ENCODE data around the gene SLC32A1. TPM values are rescaled to one million over a fixed set of nuclear protein-coding genes. Genes with fewer than 3 reads are reported as not detected.

Gene SLC32A1
- total RNA-seq, 2 experiments from 2014 or later = not detected

GRCh38 chr20:38730989-38731737 lies 6.9 kb downstream of the SLC32A1 start:
- H3K9me3 ChIP-seq (ENCODE audit: control insufficient read depth in 1 of 2, insufficient read depth in 1 of 2, low read length in 2 of 2) = peaks cover 0 to 48% of the 10 kb centered on the region in 2 experiments
- POLR2A ChIA-PET = interaction anchor here (0.8 kb wide), 1 partner anchor 58 kb away, joined by 3 read pairs; no protein-coding TSS in a partner anchor
- Mint-ChIP-seq H3K9me3 (no peaks in the 10 kb centered on the region), H3K4me3 (peak overlapping the region; percentile 82), H3K4me1 (ENCODE audit: low read depth) (peaks cover 53% of the 10 kb centered on the region), H3K27me3 (peaks cover 100% of the 10 kb centered on the region), H3K36me3 (ENCODE audit: low read depth) (no peaks in the 10 kb centered on the region), H3K27ac (peak overlapping the region; percentile 57)
- DNase-seq = peak; percentile 64 to 89 (median 72)
- H3K4me1 ChIP-seq (ENCODE audit: insufficient read depth, low read length) = peaks cover 59% of the 10 kb centered on the region
- H3K27ac ChIP-seq (ENCODE audit: low read depth in 1 of 2, low read length in 2 of 2) = no peak overlapping the region
- intact Hi-C loops (cut with DNase I, micrococcal nuclease) = loop anchor here (1.0 to 5.0 kb wide), 4 partner anchors 16 to 85 kb away; partner anchors contain the start of gene ACTR5 (in 1 of the 2)
- CTCF ChIA-PET = interaction anchor here (0.7 to 0.9 kb wide), 2 partner anchors 8 to 72 kb away, joined by 3 read pairs; no protein-coding TSS in a partner anchor
- H3K36me3 ChIP-seq (ENCODE audit: insufficient read depth, low read length) = no peaks in the 10 kb centered on the region
- H3K27me3 ChIP-seq (ENCODE audit: control insufficient read depth in 1 of 2, insufficient read depth in 2 of 2, low read length in 2 of 2) = peaks cover 90 to 91% of the 10 kb centered on the region in 2 experiments
- ATAC-seq (ENCODE audit: poor library complexity) = peak; percentile 80
- peak; percentile 99 for TF ChIP-seq CTCF (IDR thresholded peaks at IDR 0.05)
- H3K4me3 ChIP-seq (ENCODE audit: low read length) = peak overlapping the region; percentile 56

GRCh38 chr20:38731738-38732113 lies 7.4 kb downstream of the SLC32A1 start:
- Histone ChIP-seq H3K4me1 (ENCODE audit: insufficient read depth, low read length) (peaks cover 53% of the 10 kb centered on the region), H3K36me3 (ENCODE audit: insufficient read depth, low read length) (no peaks in the 10 kb centered on the region), H3K4me3 (ENCODE audit: low read length) (no peak overlapping the region), H3K27me3 (ENCODE audit: control insufficient read depth in 1 of 2, insufficient read depth in 2 of 2, low read length in 2 of 2) (peaks cover 85% of the 10 kb centered on the region in 2 experiments), H3K9me3 (ENCODE audit: control insufficient read depth in 1 of 2, insufficient read depth in 1 of 2, low read length in 2 of 2) (peaks cover 0 to 42% of the 10 kb centered on the region in 2 experiments), H3K27ac (ENCODE audit: low read depth in 1 of 2, low read length in 2 of 2) (no peak overlapping the region)
- POLR2A ChIA-PET = interaction anchor here (0.8 kb wide), 1 partner anchor 58 kb away, joined by 3 read pairs; no protein-coding TSS in a partner anchor
- Mint-ChIP-seq H3K27me3 (peaks cover 98% of the 10 kb centered on the region), H3K9me3 (no peaks in the 10 kb centered on the region), H3K4me3 (peak overlapping the region; percentile 82), H3K27ac (no peak overlapping the region), H3K36me3 (ENCODE audit: low read depth) (no peaks in the 10 kb centered on the region), H3K4me1 (ENCODE audit: low read depth) (peaks cover 48% of the 10 kb centered on the region)
- TF ChIP-seq CTCF (IDR thresholded peaks at IDR 0.05) = no peak
- DNase-seq = no peak
- CTCF ChIA-PET = no interaction called here
- intact Hi-C loops (cut with DNase I, micrococcal nuclease) = loop anchor here (1.0 to 5.0 kb wide), 4 partner anchors 15 to 85 kb away; partner anchors contain the start of gene ACTR5 (in 1 of the 2)
- ATAC-seq (ENCODE audit: poor library complexity) = no peak

GRCh38 chr20:38732981-38733380 lies 8.7 kb downstream of the SLC32A1 start:
- Mint-ChIP-seq H3K9me3 (no peaks in the 10 kb centered on the region), H3K4me1 (ENCODE audit: low read depth) (peaks cover 35% of the 10 kb centered on the region), H3K4me3 (no peak overlapping the region), H3K27me3 (peaks cover 98% of the 10 kb centered on the region), H3K27ac (no peak overlapping the region), H3K36me3 (ENCODE audit: low read depth) (no peaks in the 10 kb centered on the region)
- Histone ChIP-seq H3K4me3 (ENCODE audit: low read length) (no peak overlapping the region), H3K4me1 (ENCODE audit: insufficient read depth, low read length) (peaks cover 40% of the 10 kb centered on the region), H3K36me3 (ENCODE audit: insufficient read depth, low read length) (no peaks in the 10 kb centered on the region), H3K27ac (ENCODE audit: low read depth in 1 of 2, low read length in 2 of 2) (no peak overlapping the region), H3K9me3 (ENCODE audit: control insufficient read depth in 1 of 2, insufficient read depth in 1 of 2, low read length in 2 of 2) (peaks cover 0 to 30% of the 10 kb centered on the region in 2 experiments), H3K27me3 (ENCODE audit: control insufficient read depth in 1 of 2, insufficient read depth in 2 of 2, low read length in 2 of 2) (peaks cover 72% of the 10 kb centered on the region in 2 experiments)
- intact Hi-C loops (cut with DNase I, micrococcal nuclease) = loop anchor here in 1 of 2 experiments (5.0 kb wide), 1 partner anchor 86 kb away; no protein-coding TSS in a partner anchor
- POLR2A ChIA-PET = no interaction called here
- ATAC-seq (ENCODE audit: poor library complexity) = no peak
- no peak for DNase-seq
- CTCF ChIA-PET = no interaction called here
- TF ChIP-seq CTCF (IDR thresholded peaks at IDR 0.05) = no peak

Measured in CD4-positive, alpha-beta T cell (primary cell).